ENCODE results near the gene EPC2. TPM values are rescaled to one million over a fixed set of nuclear protein-coding genes. Genes with fewer than 3 reads are reported as not detected.

Gene EPC2
- total and polyA plus RNA-seq, 2 experiments from 2014 or later = 6.3 to 27.0 TPM

- H3K4me2 ChIP-seq = no peak overlapping the region
- H3K36me3 Mint-ChIP-seq (ENCODE audit: low read depth) = peaks cover 6% of the 10 kb centered on the region; the same call in 1 of the 3 replicates
- H3K27ac Mint-ChIP-seq = no peak overlapping the region
- peaks cover 22% of the 10 kb centered on the region for H3K4me1 ChIP-seq (ENCODE audit: insufficient read depth)
- no peaks in the 10 kb centered on the region for H3F3A ChIP-seq (replicated peaks; ENCODE audit: low read depth)
- H3K79me2 ChIP-seq (replicated peaks; ENCODE audit: insufficient read depth) = peaks cover 96% of the 10 kb centered on the region
- peaks cover 4% of the 10 kb centered on the region for H3K27me3 Mint-ChIP-seq (ENCODE audit: insufficient read depth, low read depth, poor library complexity)
- DNase-seq (ENCODE audit: low spot score) = no peak
- H4K20me1 ChIP-seq (replicated peaks; ENCODE audit: insufficient read depth) = peaks cover 3% of the 10 kb centered on the region; the same call in 1 of the 2 replicates
- no peak overlapping the region for H3K4me3 ChIP-seq
- no peak for TF ChIP-seq ETS1 (IDR thresholded peaks at IDR 0.05)
- no peak for TF ChIP-seq REST (IDR thresholded peaks at IDR 0.05; ENCODE audit: unreplicated experiment)
- H3K9me3 Mint-ChIP-seq = no peaks in the 10 kb centered on the region
- H2AFZ ChIP-seq = no peak overlapping the region
- H3K9me2 ChIP-seq (ENCODE audit: insufficient read depth) = no peaks in the 10 kb centered on the region
- peaks cover 31% of the 10 kb centered on the region for H3K4me1 Mint-ChIP-seq
- no peak for ATAC-seq
- no peaks in the 10 kb centered on the region for H3K27me3 ChIP-seq (ENCODE audit: insufficient read depth)
- H3K36me3 ChIP-seq (ENCODE audit: insufficient read depth) = no peaks in the 10 kb centered on the region
- H3K4me3 Mint-ChIP-seq = no peak overlapping the region
- no peak overlapping the region for H3K27ac ChIP-seq (ENCODE audit: low read depth)
Observed at GRCh38 chr2:148726228-148726627, 81.7 kb downstream of the EPC2 start.

- no peak overlapping the region for H3K27ac ChIP-seq (ENCODE audit: low read depth)
- no peak overlapping the region for H3K4me3 ChIP-seq
- Mint-ChIP-seq H3K4me1 (peaks cover 13% of the 10 kb centered on the region), H3K36me3 (ENCODE audit: low read depth) (peaks cover 6% of the 10 kb centered on the region; the same call in 1 of the 3 replicates), H3K27me3 (ENCODE audit: insufficient read depth, low read depth, poor library complexity) (no peaks in the 10 kb centered on the region), H3K27ac (no peak overlapping the region), H3K9me3 (no peaks in the 10 kb centered on the region), H3K4me3 (no peak overlapping the region)
- no peaks in the 10 kb centered on the region for H3K4me1 ChIP-seq (ENCODE audit: insufficient read depth)
- no peaks in the 10 kb centered on the region for H3K36me3 ChIP-seq (ENCODE audit: insufficient read depth)
- H3K27me3 ChIP-seq (ENCODE audit: insufficient read depth) = no peaks in the 10 kb centered on the region
- H2AFZ ChIP-seq = no peak overlapping the region
- ATAC-seq = no peak; the same call in 2 of the 3 replicates
- peaks cover 89% of the 10 kb centered on the region for H3K79me2 ChIP-seq (replicated peaks; ENCODE audit: insufficient read depth)
- H3F3A ChIP-seq (replicated peaks; ENCODE audit: low read depth) = no peaks in the 10 kb centered on the region
- DNase-seq (ENCODE audit: low spot score) = peak; percentile 16
- H3K4me2 ChIP-seq = no peak overlapping the region
- H4K20me1 ChIP-seq (replicated peaks; ENCODE audit: insufficient read depth) = peaks cover 3% of the 10 kb centered on the region; the same call in 1 of the 2 replicates
- TF ChIP-seq REST (IDR thresholded peaks at IDR 0.05; ENCODE audit: unreplicated experiment) = peak; percentile 60
- no peak for TF ChIP-seq JUNB (IDR thresholded peaks at IDR 0.05; ENCODE audit: unreplicated experiment)
- TF ChIP-seq CTCF (conservative IDR thresholded peaks at IDR 0.05; ENCODE audit: low read depth in 2 of 2) = no peak
- no peaks in the 10 kb centered on the region for H3K9me2 ChIP-seq (ENCODE audit: insufficient read depth)
Observed at GRCh38 chr2:148730085-148730484, 85.5 kb downstream of the EPC2 start.

All from GM23338 (cell line).